ENCODE measurements around the gene SLC7A7.
A peak's percentile ranks its signal among the peaks of the same experiment; 100 is the strongest.
"Not testable (repeated sequence)": the region's sequence is repeated elsewhere in the genome, so short reads cannot be mapped to it uniquely, and the experiment has no call there.

Gene SLC7A7

GRCh38 chr14:22792158-22792557 lies 23.1 kb downstream of the SLC7A7 start:
- no peak for DNase-seq (ENCODE audit: low spot score)

DNA sequence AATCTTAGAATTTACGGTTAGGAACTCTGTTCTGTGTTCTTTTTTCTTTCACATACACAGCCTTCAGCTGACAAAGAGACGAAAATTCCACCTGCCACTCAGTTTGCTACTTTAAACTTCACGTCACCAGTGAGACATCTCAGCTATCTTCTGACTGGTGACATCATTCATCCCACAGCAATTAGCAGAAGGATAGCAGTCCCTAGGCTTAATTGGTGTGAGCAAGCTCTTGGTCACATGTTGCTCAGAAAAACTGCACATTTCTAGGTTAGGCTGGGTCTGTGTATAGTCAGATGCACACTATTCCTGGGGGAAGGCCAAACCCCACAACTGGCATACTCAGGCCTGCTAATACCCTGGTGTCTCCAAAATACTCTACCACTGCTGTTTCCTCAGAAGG lies 23.9 kb downstream of the SLC7A7 start:
- no peak for DNase-seq (ENCODE audit: low spot score)

- no peak for DNase-seq (ENCODE audit: low spot score)
These were observed 28.6 kb downstream of the SLC7A7 start for GRCh38 chr14:22786685-22787084.

GRCh38 chr14:22781301-22781991 lies 33.8 kb downstream of the SLC7A7 start:
- DNase-seq (ENCODE audit: low spot score) = no peak

GRCh38 chr14:22780941-22781300 lies 34.3 kb downstream of the SLC7A7 start:
- no peak for DNase-seq (ENCODE audit: low spot score)

DNA sequence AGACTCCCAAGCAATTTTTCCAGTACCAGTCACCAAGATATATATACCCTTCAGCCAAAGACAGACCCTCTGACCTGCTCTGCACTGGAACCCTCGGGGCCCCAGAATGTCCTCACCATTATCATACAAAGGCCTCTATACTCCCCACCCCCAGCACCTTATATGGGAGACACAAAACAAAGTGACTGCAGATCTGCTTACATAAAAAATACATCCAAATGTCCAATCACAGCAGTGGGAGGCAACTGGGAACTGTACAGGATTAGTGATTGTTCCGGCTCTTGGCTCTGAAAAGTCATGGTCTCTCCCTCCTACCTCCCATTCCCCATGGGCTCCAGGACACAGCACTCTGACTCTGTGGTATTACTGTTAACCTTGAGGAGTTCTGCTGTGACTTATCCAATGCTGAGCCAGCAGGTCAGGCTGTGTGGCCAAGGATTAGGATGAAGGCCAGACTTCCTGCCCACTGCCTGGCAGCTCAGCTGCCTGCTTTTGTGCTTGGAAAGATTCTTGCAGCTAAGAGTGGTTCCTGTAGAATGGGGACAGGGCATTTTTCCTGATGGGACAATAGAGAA lies 35.0 kb downstream of the SLC7A7 start:
- DNase-seq (ENCODE audit: low spot score) = no peak

DNA sequence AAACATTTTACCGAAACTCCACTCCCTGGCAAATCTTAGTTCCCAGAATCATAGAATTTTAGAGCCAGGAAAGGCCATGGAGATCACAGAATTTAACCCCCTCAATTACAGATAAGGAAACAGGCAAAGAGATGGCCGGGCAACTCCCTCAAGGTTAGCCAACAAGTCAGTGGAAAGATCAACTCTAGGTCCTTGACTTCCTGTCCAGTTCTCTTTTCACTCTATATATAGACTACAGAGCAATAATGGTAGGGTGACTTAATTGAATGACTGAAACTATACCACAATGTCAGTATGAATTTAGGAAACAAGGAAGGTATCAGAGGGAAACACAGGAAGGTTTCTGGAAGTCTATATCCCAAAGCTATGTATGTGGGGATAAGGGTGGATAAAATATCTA lies 37.2 kb downstream of the SLC7A7 start:
- no peak for DNase-seq (ENCODE audit: low spot score)

GRCh38 chr14:22776849-22777248 lies 38.4 kb downstream of the SLC7A7 start:
- DNase-seq (ENCODE audit: low spot score) = not testable (repeated sequence)

GRCh38 chr14:22776215-22776614 lies 39.0 kb downstream of the SLC7A7 start:
- no peak for DNase-seq (ENCODE audit: low spot score)

DNA sequence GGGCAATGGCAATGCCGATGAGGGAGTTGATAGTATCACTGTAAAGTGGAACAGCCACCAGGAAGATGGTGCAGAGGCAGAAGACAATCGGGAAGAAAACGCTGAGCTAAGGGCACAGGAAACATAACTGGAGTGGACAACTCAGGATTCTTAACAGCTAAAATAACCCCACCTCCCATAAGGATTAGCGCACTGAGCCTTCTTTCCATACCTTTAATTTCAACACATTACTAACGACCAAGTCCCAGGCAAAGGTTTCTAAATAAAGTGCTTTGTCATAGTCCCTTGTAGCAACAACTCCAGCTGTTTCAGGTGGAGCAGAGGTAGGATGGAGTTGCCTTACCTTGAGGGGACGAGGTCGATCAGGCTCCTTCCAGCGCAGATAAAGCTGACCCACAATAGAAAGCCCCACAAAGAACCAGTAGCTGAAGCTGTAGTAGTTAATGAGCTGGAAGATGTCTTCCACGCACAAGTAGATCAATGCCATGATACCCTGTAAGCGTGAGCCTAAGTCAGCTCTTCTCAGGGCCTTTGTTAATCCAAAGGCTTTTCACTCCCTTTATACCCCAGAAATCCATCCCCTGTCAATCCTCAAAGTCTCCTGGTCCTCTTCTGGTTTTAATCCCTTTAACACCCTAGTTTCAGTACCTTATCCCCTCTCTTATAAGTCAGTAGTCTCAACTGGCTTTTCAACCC lies 41.1 kb downstream of the SLC7A7 start:
- no peak for DNase-seq (ENCODE audit: low spot score)

- DNase-seq (ENCODE audit: low spot score) = no peak
These were observed 41.8 kb downstream of the SLC7A7 start for GRCh38 chr14:22773162-22774010.

GRCh38 chr14:22772725-22773124 lies 42.5 kb downstream of the SLC7A7 start:
- no peak for DNase-seq (ENCODE audit: low spot score)

- DNase-seq (ENCODE audit: low spot score) = no peak
These were observed 44.6 kb downstream of the SLC7A7 start for GRCh38 chr14:22770481-22771187.

DNA sequence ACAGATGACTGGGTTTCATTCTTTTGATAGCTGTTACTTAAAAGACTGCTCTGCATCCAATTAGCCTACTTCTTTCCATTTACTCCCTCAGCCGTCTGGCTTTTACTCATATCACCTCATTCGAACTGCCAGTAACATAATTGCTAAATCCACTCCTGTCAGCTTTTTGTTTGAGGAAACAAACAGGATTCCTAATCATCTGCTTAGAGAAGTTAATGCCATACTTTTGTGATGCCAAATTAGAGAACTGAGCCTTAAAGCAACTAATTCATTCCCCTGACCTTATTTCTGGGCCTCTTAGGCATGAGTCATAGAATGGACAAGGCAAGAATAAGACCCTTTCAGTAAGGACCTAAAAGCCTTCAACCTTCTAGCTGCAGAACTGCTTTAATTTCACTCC lies 45.9 kb downstream of the SLC7A7 start:
- no peak for DNase-seq (ENCODE audit: low spot score)

DNA sequence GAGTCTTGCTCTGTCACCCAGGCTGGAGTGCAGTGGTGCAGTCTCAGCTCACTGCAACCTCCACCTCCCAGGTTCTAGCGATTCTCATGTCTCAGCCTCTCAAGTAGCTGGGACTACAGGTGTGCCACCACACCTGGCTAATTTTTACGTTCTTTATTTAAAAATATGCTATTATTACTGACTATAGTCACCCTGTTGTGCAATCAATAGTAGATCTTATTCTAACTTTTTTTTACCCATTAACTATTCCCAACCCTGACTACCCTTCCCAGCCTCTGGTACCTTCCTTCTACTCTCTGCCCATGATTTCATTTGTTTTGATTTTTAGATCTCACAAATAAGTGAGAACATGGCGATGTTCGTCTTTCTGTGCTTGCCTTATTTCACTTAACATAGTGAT lies 46.3 kb downstream of the SLC7A7 start:
- DNase-seq (ENCODE audit: low spot score) = no peak

GRCh38 chr14:22767323-22767589 lies 48.0 kb downstream of the SLC7A7 start:
- DNase-seq (ENCODE audit: low spot score) = peak; percentile 32

DNA sequence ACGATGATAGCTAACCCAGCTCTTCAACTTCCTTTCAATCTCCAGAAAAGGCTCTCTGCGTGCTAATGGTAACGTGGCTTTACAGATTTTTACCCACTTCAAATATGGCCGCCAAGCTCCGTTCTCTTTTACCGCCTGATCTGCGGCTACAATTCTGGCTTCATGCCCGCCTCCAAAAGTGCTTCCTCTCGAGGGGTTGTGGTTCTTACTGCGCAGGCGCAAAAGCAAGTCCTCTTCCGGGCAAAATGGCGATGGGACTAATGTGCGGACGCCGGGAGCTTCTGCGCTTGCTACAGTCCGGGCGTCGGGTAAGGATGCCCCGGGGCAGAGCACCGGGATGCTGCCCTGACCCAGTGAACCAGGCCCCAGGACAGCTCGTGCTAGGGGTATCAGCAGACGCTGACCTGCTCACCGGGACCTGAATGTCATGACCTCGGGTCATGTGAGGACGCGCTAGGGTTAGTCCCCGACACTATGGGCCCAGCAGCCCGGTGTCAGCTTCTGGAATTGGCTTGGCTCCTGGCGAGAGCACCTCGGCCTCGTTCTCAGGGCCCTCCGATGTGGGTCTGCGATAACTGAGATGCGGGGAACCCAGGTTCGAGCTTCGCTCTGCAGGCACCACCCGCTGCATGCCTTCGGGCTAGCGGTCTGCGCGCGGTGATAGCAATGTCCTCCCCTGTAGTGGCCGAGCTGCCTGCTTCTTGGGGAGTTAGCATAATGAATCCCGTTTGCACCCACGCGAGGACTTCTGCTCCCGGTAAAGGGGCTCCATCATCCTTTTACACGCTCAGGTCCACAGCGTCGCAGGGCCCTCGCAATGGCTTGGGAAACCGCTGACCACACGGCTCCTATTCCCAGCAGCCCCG lies 48.5 kb downstream of the SLC7A7 start, which contains the start of gene OXA1L:
OXA1L (plus strand) TSS at position 232 of the 866 bp plus-strand sequence; CDS start at position 246, 14 bp downstream.
- peak; percentile 98 for DNase-seq (ENCODE audit: low spot score)

DNA sequence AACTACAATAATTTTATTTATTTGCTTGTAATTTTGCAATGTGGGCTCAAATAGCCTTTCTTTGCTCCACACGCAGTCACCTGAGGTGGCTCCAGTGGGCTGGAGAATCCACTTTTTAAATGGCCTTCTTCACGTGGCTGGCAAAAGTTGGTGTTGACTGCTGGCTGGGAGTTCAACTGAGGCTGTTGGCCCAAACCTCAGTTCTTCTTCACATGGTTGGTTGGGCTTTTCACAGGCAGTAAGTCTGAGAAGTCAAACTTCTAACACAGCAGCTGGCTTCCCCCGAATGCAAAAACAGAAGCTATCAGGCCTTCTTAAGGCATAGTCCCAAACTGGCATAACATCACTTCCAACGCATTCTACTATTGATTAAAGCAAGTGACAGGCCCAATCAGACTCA lies 50.9 kb downstream of the SLC7A7 start:
- DNase-seq (ENCODE audit: low spot score) = no peak

DNA sequence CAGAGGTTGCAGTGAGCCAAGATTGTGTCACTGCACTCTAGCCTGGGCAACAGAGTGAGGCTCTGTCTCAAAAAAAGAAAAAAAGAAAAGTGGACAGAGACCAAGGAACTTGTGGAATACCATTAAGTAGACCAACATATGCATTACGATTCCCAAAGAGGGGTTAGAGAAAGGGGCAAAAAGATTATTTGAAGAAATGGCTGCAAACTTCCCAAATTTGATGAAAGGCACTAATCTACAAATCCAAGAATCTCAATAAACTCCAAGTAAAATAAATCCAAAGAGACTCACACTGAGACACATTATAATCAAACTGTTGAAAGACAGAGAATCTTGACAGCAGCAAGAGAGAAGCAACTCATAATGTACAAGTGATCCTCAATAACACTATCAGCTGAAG lies 53.5 kb downstream of the SLC7A7 start:
- no peak for DNase-seq (ENCODE audit: low spot score)

DNA sequence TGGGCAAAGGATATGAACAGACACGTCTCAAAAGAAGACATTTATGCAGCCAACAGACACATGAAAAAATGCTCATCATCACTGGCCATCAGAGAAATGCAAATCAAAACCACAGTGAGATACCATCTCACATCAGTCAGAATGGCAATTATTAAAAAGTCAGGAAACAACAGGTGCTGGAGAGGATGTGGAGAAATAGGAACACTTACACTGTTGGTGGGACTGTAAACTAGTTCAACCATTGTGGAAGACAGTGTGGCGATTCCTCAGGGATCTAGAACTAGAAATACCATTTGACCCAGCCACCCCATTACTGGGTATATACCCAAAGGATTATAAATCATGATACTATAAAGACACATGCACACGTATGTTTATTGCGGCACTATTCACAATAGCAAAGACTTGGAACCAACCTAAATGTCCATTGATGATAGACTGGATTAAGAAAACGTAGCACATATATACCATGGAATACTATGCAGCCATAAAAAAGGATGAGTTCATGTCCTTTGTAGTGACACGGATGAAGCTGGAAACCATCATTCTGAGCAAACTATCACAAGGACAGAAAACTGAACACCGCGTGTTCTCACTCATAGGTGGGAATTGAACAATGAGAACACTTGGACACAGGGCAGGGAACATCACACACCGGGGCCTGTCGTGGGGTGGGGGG lies 57.1 kb downstream of the SLC7A7 start:
- DNase-seq (ENCODE audit: low spot score) = not testable (repeated sequence)

- DNase-seq (ENCODE audit: low spot score) = no peak
These were observed 61.6 kb downstream of the SLC7A7 start for GRCh38 chr14:22753586-22753985.

All from activated CD4-positive, alpha-beta T cell treated with anti-CD3 and anti-CD28 coated beads, Interleukin-2, Interleukin-4, amounts not matched to agents 100 ng/mL and 50 ng/mL, durations not matched to agents 16 hours and 8 hours (primary cell).